Activated T-helper 17 cell treated with anti-CD3 and anti-CD28 coated beads, Interleukin-2, amount 50 U/mL, for 72 hours (primary cell): ENCODE results near the gene LRRC37A3. TPM values are rescaled to one million over a fixed set of nuclear protein-coding genes. Genes with fewer than 3 reads are reported as not detected.
"Not testable (repeated sequence)": the region's sequence is repeated elsewhere in the genome, so short reads cannot be mapped to it uniquely, and the experiment has no call there.

Experiments used
- ATAC-seq: fragments of 150-1000 bp; cut with Tn5 transposase; replicated peaks from 2 replicates; pipeline ENCODE4 v1.10.0; 2021; ENCODE audit warnings: mild to moderate bottlenecking, moderate library complexity
- H3K27ac Mint-ChIP-seq: one replicate; pipeline ENCODE4 v1.8.0; 2022; ENCODE audit warnings: mixed read lengths
- H3K27me3 Mint-ChIP-seq: one replicate; pipeline ENCODE4 v1.8.0; 2022; ENCODE audit warnings: mixed read lengths
- H3K36me3 Mint-ChIP-seq: one replicate; pipeline ENCODE4 v1.8.0; 2022; ENCODE audit warnings: low read depth, mild to moderate bottlenecking, mixed read lengths
- H3K4me1 Mint-ChIP-seq: one replicate; pipeline ENCODE4 v1.8.0; 2022; ENCODE audit warnings: mixed read lengths
- H3K4me3 Mint-ChIP-seq: one replicate; pipeline ENCODE4 v1.8.0; 2022; ENCODE audit warnings: mild to moderate bottlenecking, mixed read lengths
- H3K9me3 Mint-ChIP-seq: one replicate; pipeline ENCODE4 v1.8.0; 2022; ENCODE audit warnings: mixed read lengths
- total RNA-seq, 2 donors: library from RNA; stranded (reverse); gene quantifications; one replicate each; pipeline ENCODE4 v1.2.3, GENCODE V29; 2022

LRRC37A3 gene
- total RNA-seq, 2 donors from 2014 or later, result 10.1 to 17.4 TPM

DNA sequence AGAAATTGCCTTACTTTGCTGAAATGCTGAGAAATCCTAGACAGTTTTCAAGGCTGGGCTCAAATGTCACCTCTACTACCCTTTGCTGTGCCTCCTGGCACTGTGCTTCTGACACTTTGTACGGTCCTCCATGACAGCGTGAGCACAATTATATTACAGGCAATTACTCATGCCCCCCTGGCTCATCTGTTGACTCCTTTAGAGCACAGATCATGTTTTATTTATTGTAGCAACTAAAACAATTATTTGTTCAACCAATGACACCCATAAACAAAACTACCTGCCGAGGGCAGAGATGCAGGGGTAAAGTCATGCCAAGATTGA, 9.1 kb downstream of the LRRC37A3 start:
- not testable (repeated sequence) for ATAC-seq, H3K4me1 Mint-ChIP-seq, H3K36me3 Mint-ChIP-seq, H3K9me3 Mint-ChIP-seq, H3K27ac Mint-ChIP-seq, H3K4me3 Mint-ChIP-seq, H3K27me3 Mint-ChIP-seq

GRCh38 chr17:64909511-64910190, 9.6 kb downstream of the LRRC37A3 start:
- not testable (repeated sequence) for H3K36me3 Mint-ChIP-seq, H3K27me3 Mint-ChIP-seq, ATAC-seq, H3K4me3 Mint-ChIP-seq, H3K4me1 Mint-ChIP-seq, H3K9me3 Mint-ChIP-seq, H3K27ac Mint-ChIP-seq

DNA sequence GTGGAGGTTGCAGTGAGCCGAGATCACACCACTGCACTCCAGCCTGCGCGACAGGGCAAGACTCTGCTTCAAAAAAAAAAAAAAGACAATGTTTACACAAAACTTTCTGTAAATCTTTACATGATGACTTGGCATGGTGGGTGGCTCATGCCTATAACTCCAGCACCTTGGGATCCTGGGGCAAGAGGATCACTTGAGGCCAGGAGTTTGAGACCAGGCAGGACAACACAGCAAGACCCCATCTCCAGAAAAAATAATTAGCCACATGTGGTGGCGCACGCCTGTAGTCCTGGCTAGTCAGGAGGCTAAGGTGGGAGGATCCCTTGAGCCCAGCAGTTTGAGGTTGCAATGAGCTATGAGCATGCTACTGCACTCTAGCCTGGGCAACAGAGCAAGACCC, 15.2 kb downstream of the LRRC37A3 start:
- not testable (repeated sequence) for H3K9me3 Mint-ChIP-seq, H3K27ac Mint-ChIP-seq, H3K4me1 Mint-ChIP-seq, H3K4me3 Mint-ChIP-seq, H3K36me3 Mint-ChIP-seq, H3K27me3 Mint-ChIP-seq, ATAC-seq

- ATAC-seq, H3K4me3 Mint-ChIP-seq, H3K36me3 Mint-ChIP-seq, H3K27ac Mint-ChIP-seq, H3K9me3 Mint-ChIP-seq, H3K27me3 Mint-ChIP-seq, H3K4me1 Mint-ChIP-seq: not testable (repeated sequence)
Measured at GRCh38 chr17:64897136-64897535, 22.1 kb downstream of the LRRC37A3 start.

DNA sequence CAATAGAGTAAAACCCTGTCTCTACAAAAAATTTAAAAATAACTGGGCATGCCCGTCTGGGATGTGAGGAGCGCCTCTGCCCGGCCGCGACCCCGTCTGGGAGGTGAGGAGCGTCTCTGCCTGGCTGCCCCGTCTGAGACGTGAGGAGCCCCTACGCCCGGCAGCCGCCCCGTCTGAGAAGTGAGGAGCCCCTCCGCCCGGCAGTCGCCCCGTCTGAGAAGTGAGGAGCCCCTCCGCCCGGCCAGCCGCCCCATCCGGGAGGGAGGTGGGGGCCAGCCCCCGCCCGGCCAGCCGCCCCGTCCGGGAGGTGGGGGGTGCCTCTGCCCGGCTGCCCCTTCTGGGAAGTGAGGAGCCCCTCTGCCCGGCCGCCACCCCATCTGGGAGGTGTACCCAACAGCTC, 45.1 kb downstream of the LRRC37A3 start:
- H3K4me3 Mint-ChIP-seq, H3K4me1 Mint-ChIP-seq, H3K27ac Mint-ChIP-seq, ATAC-seq, H3K36me3 Mint-ChIP-seq, H3K9me3 Mint-ChIP-seq, H3K27me3 Mint-ChIP-seq: not testable (repeated sequence)

GRCh38 chr17:64847504-64848466, 71.5 kb downstream of the LRRC37A3 start:
- not testable (repeated sequence) for H3K27me3 Mint-ChIP-seq, H3K27ac Mint-ChIP-seq, H3K36me3 Mint-ChIP-seq, H3K4me3 Mint-ChIP-seq, H3K4me1 Mint-ChIP-seq, H3K9me3 Mint-ChIP-seq
- peak; percentile 91 for ATAC-seq

DNA sequence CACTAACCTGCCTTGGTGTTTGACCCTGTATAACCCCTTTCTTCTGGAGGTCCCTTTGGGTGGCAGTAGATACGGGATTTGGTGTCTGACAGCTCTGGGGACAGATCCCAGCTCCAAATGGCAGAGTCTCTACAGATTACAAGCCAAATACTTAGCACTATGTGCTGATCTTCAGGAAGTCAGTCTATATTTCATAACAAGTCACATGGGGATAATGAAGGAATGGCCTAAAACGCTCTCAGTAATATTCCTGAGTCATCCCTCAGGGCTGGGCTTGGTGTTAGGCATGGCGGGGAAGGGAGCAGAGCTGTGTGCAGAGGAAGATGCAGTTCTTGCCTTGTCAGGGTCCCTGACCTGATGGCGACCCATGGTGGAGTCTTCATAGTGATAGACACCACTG, 72.4 kb downstream of the LRRC37A3 start:
- H3K4me1 Mint-ChIP-seq, H3K36me3 Mint-ChIP-seq, H3K9me3 Mint-ChIP-seq, ATAC-seq, H3K27me3 Mint-ChIP-seq, H3K4me3 Mint-ChIP-seq, H3K27ac Mint-ChIP-seq: not testable (repeated sequence)

DNA sequence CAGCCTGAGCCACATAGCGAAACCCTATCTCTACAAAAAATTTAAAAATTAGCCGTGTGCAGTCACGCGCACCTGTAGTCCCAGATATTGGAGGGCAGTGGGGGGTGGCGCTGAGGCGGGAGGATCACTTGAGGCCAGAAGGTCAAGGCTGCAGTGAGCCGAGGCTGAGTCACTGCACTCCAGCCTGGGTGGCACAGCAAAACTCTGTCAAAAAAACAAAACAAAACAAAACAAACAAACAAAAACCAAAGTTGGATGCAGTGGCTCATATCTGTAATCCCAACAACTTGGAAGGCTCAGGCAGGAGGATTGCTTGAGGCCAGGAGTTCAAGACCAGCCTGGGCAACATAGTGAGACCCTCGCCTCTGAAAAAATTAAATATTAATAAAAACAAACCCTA, 75.4 kb downstream of the LRRC37A3 start:
- not testable (repeated sequence) for H3K4me1 Mint-ChIP-seq, H3K36me3 Mint-ChIP-seq, H3K27me3 Mint-ChIP-seq, H3K9me3 Mint-ChIP-seq, H3K27ac Mint-ChIP-seq, H3K4me3 Mint-ChIP-seq, ATAC-seq

GRCh38 chr17:64842900-64843299, 76.4 kb downstream of the LRRC37A3 start:
- not testable (repeated sequence) for H3K4me3 Mint-ChIP-seq, H3K36me3 Mint-ChIP-seq, H3K27me3 Mint-ChIP-seq, ATAC-seq, H3K4me1 Mint-ChIP-seq, H3K27ac Mint-ChIP-seq, H3K9me3 Mint-ChIP-seq

DNA sequence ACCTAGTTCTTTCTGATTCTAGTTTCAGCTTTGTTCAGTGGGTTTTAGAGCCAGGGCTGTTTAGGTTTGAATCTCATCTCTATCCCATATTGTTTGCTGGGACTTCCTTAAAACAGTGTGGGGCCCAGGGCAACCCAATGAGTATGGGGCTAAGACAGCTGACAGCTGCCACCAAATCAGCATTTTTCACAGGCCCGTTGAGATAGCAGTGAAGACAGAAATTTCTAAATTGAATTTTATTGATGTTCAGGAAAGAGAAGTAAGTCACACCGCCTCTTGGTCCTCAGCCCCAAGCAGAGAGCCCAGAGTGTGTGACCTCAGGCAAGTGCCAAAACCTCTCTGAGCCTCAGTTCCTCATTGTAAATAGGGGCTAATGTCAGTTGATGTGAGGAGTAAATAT, 78.3 kb downstream of the LRRC37A3 start:
- H3K27me3 Mint-ChIP-seq, result not testable (repeated sequence)

GRCh38 chr17:64838513-64838912, 80.8 kb downstream of the LRRC37A3 start:
- H3K27me3 Mint-ChIP-seq, H3K27ac Mint-ChIP-seq, H3K9me3 Mint-ChIP-seq, H3K4me3 Mint-ChIP-seq, H3K36me3 Mint-ChIP-seq, ATAC-seq: not testable (repeated sequence)
- H3K4me1 Mint-ChIP-seq, result peaks cover 13% of the 10 kb centered on the region

More for the DNA sequence above, 78.3 kb downstream of the LRRC37A3 start:
- H3K4me1 Mint-ChIP-seq, H3K27ac Mint-ChIP-seq, H3K4me3 Mint-ChIP-seq, H3K9me3 Mint-ChIP-seq, H3K36me3 Mint-ChIP-seq, ATAC-seq: not testable (repeated sequence)

GRCh38 chr17:64837018-64837761, 82.1 kb downstream of the LRRC37A3 start:
- Mint-ChIP-seq H3K27ac (peak overlapping the region; percentile 92), H3K4me1 (peaks cover 13% of the 10 kb centered on the region), H3K4me3 (peak overlapping the region; percentile 94)
- peak; percentile 98 for ATAC-seq
- H3K9me3 Mint-ChIP-seq, H3K36me3 Mint-ChIP-seq, H3K27me3 Mint-ChIP-seq: not testable (repeated sequence)

GRCh38 chr17:64836623-64837017, 82.7 kb downstream of the LRRC37A3 start:
- Mint-ChIP-seq H3K4me1 (peaks cover 13% of the 10 kb centered on the region), H3K27ac (peak overlapping the region; percentile 92), H3K4me3 (peak overlapping the region; percentile 94)
- peak; percentile 34 for ATAC-seq
- not testable (repeated sequence) for H3K9me3 Mint-ChIP-seq, H3K27me3 Mint-ChIP-seq, H3K36me3 Mint-ChIP-seq

DNA sequence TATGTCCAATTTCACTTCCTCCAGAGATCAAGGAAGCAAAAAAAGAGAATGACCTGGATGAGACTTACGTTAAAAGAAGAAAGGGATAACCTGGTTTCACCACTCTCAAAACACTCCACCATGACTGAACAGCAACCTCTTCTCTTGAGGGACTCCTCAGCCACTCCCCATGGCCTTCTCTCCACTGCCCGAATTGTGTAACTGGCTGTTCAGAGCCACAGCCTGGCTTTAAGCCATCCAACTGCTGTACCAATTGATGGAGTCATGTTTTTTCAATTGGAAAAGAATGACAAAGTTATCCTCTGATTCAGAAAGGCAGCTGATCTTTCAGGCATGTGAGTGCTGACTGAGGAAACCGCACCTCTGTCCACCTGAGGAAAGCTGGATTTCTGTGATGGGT, 85.2 kb downstream of the LRRC37A3 start:
- H3K27me3 Mint-ChIP-seq, ATAC-seq, H3K36me3 Mint-ChIP-seq, H3K27ac Mint-ChIP-seq, H3K9me3 Mint-ChIP-seq, H3K4me3 Mint-ChIP-seq: not testable (repeated sequence)
- peaks cover 20% of the 10 kb centered on the region for H3K4me1 Mint-ChIP-seq

DNA sequence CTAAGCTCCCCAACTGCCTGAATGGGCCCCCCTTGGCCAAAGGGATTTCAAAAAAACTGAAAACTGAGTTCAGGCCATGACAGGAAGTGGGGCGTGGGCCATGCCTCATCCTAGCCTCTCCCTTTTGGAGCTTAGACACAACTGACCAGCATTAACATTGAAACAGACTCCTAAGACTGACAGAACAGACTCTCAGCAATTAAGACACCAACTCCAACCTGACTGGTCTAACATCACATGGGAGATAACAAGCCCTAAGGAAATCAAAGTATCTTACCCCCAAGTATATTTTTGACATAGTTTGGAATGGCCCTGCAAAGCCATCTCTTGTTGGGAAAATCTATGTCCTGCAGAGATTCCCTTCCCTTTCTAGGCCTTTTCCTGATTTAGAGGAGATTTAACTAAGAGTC, 88.6 kb downstream of the LRRC37A3 start:
- H3K9me3 Mint-ChIP-seq, H3K27me3 Mint-ChIP-seq, H3K27ac Mint-ChIP-seq, ATAC-seq, H3K4me3 Mint-ChIP-seq: not testable (repeated sequence)
- peaks cover 18% of the 10 kb centered on the region for H3K36me3 Mint-ChIP-seq
- H3K4me1 Mint-ChIP-seq, result peaks cover 11% of the 10 kb centered on the region
